ENCODE measurements around the gene DNAH17.

DNAH17 gene

DNA sequence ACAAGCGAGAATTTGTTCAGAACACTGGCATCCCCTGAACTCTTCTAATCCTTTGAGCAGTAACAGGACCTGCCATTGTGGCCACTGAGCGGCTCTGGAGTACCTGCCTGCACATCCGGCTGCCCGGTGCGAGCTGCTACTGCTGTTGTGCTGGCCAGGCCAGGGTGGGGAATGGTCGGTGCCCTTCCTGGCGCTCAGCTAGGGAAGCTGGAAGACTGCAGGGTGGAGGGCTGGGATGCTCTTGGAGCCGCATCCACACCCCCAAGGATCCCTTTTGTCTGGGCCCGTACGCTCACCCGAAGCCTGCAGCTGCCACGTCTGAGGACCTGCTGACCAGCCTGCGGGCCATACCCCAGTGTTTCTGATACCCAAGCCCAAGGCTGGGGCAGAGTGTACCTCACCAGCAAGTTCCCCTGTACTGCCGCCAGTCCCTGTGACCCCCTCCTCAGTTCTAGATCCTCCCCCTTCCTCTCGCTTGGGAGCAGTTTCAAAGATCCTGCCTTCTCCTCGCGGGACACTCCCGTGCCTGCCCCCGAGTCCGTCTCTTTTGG, 149.1 kb downstream of the DNAH17 start:
- TF ChIP-seq, protein P1, sequence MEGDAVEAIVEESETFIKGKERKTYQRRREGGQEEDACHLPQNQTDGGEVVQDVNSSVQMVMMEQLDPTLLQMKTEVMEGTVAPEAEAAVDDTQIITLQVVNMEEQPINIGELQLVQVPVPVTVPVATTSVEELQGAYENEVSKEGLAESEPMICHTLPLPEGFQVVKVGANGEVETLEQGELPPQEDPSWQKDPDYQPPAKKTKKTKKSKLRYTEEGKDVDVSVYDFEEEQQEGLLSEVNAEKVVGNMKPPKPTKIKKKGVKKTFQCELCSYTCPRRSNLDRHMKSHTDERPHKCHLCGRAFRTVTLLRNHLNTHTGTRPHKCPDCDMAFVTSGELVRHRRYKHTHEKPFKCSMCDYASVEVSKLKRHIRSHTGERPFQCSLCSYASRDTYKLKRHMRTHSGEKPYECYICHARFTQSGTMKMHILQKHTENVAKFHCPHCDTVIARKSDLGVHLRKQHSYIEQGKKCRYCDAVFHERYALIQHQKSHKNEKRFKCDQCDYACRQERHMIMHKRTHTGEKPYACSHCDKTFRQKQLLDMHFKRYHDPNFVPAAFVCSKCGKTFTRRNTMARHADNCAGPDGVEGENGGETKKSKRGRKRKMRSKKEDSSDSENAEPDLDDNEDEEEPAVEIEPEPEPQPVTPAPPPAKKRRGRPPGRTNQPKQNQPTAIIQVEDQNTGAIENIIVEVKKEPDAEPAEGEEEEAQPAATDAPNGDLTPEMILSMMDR (IDR thresholded peaks at IDR 0.05; ENCODE audit: control insufficient read depth, extremely low read depth, insufficient read depth): no peak
- H3K4me3 ChIP-seq (ENCODE audit: low read depth, low read length): no peak overlapping the region
- DNase-seq (ENCODE audit: low read depth): no peak

DNA sequence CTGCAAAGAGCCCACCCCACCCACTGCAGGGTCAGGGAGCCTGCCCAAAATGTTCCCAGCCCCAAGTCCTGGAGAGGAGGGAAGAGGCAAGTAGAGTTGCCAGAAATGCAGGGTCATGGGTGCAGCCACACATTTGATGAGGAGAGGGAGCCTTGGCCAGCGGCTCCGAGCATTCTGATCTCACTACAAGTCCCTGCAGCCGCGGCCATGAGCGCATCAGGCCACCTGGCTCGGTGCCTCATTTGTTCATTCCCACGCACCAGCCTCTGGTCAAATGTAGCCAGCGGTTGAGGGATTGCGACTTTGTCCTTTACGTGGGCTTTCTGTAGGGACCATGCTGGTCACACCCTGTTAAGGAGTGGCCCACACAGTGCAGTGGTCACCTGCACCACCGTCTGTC, 150.1 kb downstream of the DNAH17 start:
- H3K4me3 ChIP-seq (ENCODE audit: low read depth, low read length): no peak overlapping the region
- DNase-seq (ENCODE audit: low read depth): no peak
- TF ChIP-seq, protein P1 (IDR thresholded peaks at IDR 0.05; ENCODE audit: control insufficient read depth, extremely low read depth, insufficient read depth): no peak

DNA sequence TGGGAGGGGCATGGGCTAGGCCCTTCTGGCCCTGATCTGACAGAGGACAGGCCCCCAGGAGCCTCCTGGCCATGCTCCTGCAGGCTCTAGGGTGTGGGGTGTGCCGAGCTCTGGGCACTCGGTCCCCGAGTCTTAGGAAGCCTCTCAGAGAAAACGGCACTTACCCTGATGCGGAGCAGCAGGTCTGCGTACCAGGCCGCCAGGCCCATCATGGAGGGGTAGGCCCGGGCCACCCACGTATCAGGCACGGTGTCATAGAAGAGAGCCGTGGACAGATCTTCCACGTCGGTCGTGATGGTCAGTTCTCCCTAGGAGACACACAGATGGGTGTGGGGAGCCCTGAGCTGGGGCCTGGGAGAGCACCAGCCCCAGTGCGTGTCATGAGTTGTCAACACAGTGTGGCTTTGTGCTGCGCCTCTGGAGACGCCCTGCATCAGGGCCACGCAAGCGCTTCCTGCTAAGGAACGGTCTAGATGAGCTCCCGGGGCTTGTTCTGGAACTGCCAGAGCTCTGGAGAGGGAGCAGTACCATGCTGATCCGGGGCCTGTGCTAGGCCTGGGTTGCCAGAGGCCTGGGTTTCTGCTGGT, 150.8 kb downstream of the DNAH17 start:
- TF ChIP-seq, protein P1 (IDR thresholded peaks at IDR 0.05; ENCODE audit: control insufficient read depth, extremely low read depth, insufficient read depth): no peak
- no peak for DNase-seq (ENCODE audit: low read depth)
- H3K4me3 ChIP-seq (ENCODE audit: low read depth, low read length): no peak overlapping the region

DNA sequence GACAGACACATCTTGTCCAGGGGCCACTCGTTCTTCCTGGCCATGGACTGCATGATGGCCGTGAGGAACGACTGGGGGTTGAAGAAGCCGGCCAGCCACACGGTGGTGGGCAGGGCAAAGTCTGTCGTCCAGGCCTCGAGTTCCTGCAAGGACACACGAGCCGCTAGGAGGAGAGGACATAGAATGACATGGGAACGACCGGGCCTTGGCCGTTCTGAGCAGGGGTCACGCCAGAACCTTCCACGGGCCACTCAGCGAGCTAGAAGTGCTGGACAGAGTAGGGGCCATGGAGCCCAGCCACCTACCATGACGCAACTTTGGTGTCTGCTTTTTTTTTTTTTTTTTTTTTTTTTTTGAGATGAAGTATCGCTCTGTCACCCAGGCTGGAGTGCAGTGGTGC, 151.8 kb downstream of the DNAH17 start:
- no peak for DNase-seq (ENCODE audit: low read depth)
- no peak overlapping the region for H3K4me3 ChIP-seq (ENCODE audit: low read depth, low read length)
- TF ChIP-seq, protein P1 (IDR thresholded peaks at IDR 0.05; ENCODE audit: control insufficient read depth, extremely low read depth, insufficient read depth): no peak

DNA sequence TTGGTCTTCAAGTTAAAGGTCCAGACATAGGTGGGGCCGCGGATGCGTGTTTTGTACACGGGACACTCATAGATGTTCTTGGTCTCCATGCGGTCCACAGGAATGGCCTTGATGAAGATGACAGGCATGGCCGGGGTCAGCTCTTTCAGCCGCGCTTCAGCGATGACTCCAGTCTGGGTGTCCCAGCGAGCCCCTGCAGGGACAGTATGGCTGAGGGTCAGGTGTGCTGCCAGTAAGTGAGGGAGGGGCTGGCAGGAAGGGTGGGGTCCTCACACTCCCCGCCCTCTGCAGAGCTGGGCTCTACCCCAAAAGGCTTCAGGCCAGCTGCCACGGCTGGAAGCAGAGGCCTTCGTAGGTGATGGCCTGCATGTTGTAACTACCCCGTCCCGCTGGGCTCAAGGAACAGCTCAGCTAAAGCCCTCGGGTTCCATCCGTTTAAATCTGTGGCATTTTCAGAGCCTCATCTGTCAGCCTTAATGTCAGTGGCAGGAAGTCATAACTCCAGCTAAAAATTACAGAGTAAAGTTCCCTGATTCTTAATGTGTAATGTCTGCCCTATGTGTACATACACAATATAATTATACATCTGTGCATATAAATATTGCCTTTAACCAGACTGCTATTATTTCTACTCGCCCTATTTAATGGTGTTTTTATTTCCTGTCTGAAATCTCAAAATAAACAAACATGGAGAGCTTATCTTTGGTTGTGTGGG, 153.1 kb downstream of the DNAH17 start:
- H3K4me3 ChIP-seq (ENCODE audit: low read depth, low read length): no peak overlapping the region
- DNase-seq (ENCODE audit: low read depth): no peak
- TF ChIP-seq, protein P1 (IDR thresholded peaks at IDR 0.05; ENCODE audit: control insufficient read depth, extremely low read depth, insufficient read depth): no peak

DNA sequence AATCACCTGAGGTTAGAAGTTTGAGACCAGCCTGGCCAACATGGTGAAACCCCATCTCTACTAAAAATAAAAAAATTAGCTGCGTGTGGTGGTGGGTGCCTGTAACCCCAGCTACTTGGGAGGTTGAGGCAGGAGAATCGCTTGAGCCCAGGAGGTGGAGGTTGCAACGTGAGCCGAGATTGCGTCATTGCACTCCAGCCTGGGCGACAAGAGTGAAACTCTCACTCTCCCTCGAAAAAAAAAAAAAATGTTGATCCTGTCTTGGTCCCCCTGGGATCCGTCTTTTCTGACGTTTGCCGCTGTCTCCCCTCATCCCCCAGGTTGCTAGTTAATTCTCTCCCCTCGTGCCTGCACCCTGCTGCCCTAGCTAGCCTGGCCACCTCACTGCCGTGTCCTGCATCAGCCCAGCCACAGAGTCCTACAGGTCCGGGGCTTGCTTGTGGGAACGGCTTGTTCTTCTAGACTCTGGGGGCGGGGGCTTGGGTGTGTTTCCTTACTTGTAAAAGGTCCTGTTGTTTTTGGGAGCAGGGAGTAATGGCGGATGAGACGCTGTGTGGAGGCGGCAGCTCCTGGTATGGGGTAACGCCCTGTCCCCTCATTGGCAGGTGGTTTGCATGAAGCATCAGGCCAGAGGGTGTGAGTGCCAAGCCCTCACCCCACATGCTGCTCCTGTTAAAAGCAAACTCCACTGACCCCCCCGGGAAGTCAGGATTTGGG, 154.2 kb downstream of the DNAH17 start:
- TF ChIP-seq, protein P1 (IDR thresholded peaks at IDR 0.05; ENCODE audit: control insufficient read depth, extremely low read depth, insufficient read depth): no peak
- H3K4me3 ChIP-seq (ENCODE audit: low read depth, low read length): no peak overlapping the region
- DNase-seq (ENCODE audit: low read depth): no peak

Data from LNCaP clone FGC (cell line).